SU-DHL-6 (cell line): ENCODE measurements around the gene SUDS3.

Experiments
- CTCF ChIP-seq: fragments of 200-600 bp; sonication (generic); IDR thresholded peaks from one replicate; pipeline ENCODE4 v1.5.1; 2017; ENCODE audit warnings: antibody characterized with exemption, mild to moderate bottlenecking, low read length, moderate library complexity; ENCODE audit not compliant: insufficient read depth, poor library complexity, severe bottlenecking
- EZH2phosphoT487 ChIP-seq: fragments of 200-600 bp; sonication (generic), shearing (Covaris generic); conservative IDR thresholded peaks from 2 replicates; pipeline ENCODE4 v1.6.1; 2018; ENCODE audit warnings: mild to moderate bottlenecking, antibody characterized with exemption, low read length, moderate library complexity, mixed read lengths

- no peak for TF ChIP-seq CTCF
- no peak for TF ChIP-seq EZH2phosphoT487
These were observed 22.6 kb downstream of the SUDS3 start for GRCh38 chr12:118398940-118399339.
